Stimulated activated CD8-positive, alpha-beta memory T cell treated with anti-CD3 and anti-CD28 coated beads, Interleukin-12 subunit alpha, Interleukin-12 subunit beta, amount 100 ng/mL, for 24 hours (primary cell): ENCODE measurements around the gene LRRC18.

Experiments
- DNase-seq: peaks from one replicate; pipeline ENCODE4 v3.0.0-alpha.2; 2020; ENCODE audit errors: extremely low read depth

LRRC18 gene

DNA sequence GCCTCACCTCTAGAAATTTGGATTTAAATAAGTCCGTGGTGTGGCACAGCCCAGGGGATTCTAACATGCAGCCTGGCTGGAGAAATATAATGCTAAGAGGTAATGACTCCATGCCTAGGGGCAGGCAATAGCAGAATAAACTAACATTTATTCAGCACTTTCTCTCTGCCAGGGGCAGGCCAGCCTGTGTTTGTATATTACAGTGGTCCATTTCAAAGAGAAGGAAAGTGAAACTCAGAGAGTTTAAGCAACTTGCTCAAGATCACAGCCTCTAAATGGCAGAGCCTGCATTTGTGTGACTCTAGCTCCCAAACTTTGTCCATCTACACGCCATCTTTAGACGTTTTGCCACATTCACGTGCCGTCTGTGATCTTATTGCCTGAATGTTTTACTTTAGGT, 6.7 kb upstream of the LRRC18 start:
- no peak for DNase-seq

DNA sequence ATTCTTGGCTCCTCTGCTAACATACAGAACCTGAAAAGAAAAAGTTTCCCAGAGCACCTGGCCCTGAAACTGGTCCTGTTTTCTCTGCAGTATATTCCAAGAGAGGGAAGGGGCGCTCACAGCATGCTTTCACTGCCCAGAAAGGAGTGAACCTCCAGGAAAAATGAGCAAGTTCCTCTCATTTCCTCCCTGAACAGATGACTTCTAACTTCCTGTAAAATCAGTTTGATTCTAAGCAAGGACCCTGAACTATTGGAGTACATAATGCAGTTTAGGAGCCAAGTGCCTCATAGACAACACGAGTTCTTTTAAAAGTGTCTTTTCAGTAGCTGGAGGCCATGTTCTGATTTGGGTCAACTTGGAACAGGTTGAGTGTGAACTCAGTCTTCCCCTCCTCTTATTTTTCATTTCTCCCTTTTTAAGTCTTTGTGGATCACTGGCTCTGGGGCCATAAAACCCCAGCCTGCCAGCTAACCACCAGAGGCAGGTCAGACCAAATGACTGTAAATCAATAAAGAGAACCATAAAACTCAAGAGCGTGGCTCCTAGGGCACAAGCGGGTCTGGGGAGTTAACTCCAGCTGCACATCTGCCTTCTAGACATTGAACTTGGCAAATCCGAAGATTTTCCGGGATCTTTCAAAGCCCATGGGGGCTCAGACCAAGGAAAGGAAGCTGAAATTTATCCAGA, 5.9 kb upstream of the LRRC18 start:
- DNase-seq: no peak

DNA sequence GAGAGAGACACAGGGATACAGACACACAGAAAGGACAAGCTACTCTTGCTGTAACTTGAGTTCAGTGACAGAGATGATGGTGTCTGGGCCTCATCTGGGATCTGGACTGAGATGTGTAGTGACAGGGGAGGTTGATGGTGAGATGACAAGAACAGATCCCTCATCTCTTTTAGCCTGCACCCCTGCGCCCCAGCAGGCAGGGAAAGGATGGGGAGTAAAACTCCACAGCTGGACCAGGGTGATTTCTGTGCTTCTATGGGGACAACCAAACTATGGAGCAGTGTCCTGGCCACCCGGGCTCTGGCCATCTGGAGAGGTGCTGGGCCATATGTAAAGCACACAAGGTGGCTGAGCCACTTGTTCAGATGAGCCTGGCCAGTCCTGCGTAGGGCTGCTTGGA, 4.5 kb upstream of the LRRC18 start:
- no peak for DNase-seq

DNA sequence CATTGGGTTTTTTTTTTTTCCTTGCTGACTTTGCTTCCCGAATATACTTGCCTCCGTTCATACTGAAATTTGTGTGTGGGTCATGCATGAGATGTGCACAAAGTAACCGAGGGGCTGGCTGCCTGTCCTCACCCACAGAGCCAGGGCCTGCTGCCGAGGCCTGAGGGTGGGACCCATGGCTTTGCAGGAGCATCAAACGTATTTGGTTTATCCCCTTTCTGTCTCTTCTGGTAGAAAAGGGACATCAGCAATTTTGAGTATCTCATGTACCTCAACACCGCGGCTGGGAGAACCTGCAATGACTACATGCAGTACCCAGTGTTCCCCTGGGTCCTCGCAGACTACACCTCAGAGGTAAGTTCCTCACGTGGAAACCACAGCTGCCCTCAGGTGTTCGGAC, 3.5 kb upstream of the LRRC18 start:
- no peak for DNase-seq

DNA sequence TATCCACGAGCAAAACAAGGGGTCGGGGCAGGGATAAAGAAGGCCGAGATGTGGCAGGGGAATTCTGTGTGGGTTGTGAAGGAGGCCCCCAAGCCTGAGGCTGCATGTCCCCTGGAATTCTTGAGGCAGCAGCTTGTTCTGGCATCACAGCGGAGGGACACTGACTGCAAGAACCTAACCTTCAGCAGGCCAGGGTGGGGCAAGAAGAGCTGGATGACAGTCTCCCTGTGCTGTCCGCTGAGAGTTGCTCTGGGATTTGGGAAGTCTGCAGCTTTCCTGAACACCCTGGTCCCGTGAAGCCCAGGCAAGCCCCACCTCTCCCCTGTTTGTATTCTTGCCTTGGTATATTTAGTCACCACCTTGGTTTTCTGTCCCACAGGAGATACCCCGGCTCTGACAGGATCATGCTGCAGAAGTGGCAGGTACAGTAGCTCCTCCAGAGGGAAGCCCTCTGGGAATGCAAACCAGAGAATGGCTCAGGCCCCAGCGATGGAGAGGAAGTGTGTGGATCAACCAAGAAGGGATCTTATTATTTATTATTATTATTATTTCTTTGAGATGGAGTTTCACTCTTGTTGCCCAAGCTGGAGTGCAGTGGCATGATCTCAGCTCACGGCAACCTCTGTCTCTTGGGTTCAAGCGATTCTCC, 1.9 kb upstream of the LRRC18 start:
- DNase-seq: no peak

DNA sequence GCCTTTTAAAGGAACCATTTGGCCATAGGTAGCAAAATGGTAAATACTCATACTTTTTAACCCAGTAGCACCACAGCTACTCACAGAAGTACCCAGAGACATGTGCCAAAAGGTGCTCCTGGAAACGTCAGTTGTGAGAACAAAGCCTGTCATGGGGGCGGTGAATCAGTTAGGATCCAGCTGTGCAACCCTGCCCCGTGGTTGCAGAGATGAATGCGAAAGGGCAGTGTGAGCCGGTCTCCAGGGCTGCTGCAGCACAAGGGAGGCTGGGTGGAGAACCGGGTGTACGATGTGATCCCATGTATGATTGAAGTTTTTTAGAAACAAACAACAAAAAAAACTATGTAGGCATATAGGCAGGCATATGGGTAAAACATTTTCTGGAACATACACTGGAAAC, 1.3 kb upstream of the LRRC18 start:
- no peak for DNase-seq

DNA sequence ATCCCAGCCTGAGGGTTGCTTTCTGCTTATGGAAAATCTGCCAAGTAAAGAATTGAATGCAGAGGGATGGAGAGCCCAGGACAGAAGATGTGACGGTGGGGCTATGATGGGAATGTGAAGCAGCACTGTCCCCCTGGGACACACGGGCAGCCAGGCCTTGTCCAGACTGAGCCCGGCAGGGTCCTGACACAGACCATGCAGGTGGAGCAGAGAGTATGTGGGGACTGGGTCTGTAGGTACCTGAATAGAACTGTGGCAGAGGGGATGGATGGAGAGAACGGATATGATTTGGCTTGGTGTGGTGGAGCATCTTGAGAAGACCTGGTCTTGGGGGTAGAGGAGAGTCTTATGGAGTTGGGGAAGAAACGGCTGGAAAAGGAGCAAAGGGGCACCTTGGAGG, 732 bp upstream of the LRRC18 start:
- no peak for DNase-seq

DNA sequence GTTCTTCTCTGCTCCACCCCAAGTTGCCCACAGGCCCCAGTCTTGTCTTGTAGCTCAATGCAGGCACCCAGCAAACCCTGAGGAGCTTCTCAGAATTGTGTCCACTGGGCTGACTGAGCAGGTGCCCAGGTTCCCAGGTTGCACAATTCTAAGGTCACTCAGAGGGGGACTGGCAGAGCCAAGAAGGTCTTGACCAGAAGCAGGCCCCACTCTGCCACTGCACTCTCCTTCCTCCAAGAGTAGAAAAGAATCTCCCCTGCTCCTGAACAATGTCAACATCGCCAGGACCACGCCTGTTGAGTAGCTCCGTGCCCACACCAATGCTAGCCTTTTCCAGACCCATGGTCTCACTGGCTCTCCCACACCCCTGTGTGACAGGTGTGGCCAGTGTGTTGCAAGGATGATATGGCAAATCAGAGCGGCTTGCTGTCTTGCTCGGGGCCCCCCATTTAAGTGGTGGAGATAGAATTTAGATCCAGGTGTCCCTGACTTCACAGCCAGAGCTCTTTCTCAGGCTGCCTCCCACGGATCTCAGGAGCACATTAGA, 577 bp downstream of the LRRC18 start:
- no peak for DNase-seq

DNA sequence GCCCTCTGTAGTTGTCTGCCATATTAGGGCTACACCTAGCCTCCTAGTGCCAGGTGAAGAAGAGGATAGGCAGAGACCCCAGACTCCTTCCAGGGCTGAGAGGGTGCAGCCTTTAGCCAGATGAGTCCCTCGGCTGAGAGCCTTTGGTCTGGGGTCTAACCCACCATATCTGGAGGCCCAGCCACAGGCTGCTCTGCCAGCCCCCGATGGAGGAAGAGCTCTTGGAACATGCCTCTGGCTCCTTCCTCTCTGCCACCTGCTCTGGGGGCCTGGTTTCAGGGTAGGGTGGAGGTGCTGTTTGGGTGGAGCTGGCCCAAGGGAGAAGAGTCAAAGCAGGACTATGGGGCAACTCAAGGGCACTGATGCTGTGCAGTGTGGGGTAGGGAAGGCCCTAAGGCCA, 1.4 kb downstream of the LRRC18 start:
- no peak for DNase-seq

DNA sequence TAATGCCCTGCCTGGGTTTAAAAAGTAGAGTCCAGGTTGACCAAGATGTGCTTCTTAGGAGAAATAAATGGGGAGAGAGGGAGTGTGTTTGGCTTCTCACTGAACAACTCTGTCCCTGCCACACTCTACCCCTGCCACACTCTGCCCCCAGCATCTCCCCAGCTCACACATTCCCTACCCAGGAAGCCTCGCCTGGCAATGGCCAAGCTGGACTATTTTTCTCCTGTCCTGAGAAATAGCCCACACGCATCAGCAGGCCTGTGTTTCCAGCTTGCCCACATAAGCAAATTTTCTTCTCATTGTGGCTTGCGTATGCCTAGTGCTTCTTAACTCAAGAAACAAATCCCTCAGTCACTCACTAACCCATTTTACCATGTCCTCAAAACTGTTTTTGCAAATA, 1.8 kb downstream of the LRRC18 start:
- no peak for DNase-seq

DNA sequence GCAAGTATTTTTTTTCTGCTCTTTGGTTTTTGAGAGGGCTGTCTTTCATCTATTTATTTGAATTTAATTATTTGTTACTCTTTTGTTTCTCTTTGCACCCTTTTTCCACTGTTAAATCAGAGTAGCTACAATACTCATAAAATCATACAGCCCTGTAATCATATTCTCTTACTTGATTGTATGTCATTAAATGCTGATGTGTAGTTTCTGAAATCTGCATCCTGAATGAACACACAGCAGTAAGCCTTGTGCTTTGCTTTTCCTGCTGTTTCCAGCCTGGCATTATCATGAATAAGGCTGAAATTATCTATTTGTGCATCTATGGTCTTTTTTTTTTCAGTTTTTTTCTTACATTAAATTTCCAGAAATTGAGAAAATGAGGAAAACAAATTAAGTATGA, 4.1 kb downstream of the LRRC18 start:
- DNase-seq: no peak

DNA sequence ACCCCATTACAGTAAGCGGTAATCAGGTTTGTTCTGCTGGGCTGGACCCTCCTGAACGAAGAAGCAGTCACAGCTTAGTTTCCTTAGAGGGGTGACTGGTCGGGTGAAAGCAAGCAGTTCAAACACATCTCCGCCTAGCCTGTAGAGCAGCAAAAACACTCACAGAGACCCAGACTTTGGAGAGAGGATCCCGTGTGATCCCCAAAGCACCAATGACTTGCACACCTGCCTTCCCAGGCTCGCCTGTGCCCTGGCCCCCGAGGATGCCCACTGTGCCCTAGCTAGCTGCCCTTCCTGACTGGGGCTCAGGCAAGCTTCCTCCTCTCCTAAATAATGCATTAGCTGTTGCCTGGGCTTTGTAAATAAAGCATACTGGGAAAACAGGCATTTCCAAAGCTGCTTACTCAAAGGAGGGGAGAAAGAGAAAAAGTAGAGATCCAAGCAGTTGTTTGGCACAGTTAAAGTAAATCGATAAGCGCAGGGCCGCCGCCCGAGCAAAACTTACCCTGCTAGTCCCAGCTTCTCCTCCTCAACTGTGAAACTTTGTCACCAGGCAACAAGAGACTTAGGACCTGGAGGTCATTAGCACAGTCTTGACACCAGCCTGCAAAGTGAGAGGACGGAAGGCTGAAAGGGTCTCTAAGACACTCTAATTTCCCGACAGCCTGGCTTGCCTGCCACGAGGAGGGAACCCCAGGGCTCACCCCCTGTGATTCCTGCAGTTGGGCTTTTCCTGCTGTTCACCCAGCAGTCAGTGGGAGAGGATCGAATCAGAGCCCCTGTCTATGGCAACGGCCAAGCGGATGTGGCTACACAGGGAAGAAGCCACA, 4.8 kb downstream of the LRRC18 start:
- no peak for DNase-seq

DNA sequence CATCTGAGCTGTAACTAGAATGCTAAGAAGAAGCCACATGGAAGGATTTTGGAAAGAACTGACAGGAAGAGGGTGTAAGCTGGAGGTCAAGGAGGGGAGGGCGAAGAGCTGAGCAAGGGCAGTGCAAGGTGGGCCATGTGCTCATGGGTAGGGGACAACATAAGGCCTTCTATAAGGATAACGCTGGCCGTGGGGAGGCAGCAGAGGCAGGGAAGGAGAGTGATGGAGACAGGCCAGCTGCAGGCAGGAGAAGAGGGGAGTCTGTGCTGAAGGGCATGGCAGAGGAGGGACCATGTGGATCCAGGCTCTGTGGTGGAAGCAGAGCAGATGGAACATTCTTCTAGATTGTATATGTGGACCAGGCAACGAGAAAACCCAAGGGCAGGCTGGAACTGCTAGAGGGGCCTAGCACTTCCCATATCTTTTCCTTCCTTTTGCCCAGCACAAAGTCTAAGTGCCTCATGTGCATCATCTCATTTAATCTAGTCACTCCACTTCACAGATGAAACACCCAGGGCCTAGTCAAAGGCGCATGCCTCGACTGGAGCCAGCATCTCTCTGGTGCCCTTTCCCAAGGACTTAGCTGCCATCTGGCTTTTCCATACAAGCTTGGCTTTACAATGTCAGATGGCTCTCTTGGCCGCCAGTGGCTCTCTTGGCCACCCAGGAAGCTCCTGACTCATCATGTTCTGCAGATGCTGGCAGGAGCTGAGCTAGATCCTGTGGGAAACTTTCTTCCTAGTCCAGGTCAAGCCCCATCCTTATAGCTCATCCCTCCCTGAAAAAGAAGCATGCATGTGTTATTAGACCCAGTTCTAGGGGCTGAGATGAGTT, 6.6 kb downstream of the LRRC18 start:
- no peak for DNase-seq

DNA sequence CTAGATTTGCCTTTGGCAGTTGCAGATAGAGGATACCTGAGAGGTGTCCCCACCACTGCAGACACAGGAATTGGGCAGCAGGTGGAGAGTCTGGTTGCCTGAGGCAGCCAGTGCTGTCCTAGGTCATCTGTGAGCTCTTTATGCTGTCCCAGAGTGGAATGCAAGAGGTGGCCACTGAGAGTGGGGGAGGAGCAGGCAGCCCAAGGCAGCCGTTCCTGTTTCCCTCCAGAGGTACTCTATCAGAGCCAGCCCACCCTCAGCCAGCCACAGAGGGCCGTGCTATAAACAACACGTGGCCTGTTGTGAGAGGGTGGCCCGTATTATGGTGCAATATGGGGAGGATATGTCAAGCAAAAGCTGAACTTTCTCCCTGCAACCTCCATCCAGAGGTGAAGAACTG, 8.5 kb downstream of the LRRC18 start:
- DNase-seq: no peak

DNA sequence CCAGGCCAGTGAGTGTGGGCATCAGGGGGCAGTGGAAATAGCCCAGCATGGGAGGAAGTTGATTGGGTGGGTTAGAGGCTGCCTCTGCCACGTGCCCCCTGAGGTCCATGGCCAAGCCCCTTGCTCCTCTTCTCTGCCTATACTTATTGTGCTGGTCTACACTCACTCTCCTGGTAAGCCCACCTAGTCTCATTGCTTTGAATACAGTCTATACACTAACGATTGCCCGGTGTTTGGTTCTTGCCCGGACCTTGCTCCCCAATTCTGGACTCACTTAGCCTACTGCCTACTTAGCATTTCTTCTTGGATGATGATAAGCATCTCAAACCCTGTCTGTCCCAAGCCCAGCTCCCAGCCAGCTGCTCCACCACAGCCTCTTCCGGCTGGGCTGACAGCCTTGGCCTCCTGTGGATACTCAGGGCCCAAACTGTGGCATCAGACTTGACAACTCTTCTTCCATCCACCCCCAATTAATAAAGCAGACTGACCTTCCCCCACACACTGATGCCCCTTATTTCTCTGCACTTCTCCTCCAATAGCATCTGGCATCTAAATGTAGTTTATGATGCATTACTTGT, 10.1 kb downstream of the LRRC18 start:
- no peak for DNase-seq

DNA sequence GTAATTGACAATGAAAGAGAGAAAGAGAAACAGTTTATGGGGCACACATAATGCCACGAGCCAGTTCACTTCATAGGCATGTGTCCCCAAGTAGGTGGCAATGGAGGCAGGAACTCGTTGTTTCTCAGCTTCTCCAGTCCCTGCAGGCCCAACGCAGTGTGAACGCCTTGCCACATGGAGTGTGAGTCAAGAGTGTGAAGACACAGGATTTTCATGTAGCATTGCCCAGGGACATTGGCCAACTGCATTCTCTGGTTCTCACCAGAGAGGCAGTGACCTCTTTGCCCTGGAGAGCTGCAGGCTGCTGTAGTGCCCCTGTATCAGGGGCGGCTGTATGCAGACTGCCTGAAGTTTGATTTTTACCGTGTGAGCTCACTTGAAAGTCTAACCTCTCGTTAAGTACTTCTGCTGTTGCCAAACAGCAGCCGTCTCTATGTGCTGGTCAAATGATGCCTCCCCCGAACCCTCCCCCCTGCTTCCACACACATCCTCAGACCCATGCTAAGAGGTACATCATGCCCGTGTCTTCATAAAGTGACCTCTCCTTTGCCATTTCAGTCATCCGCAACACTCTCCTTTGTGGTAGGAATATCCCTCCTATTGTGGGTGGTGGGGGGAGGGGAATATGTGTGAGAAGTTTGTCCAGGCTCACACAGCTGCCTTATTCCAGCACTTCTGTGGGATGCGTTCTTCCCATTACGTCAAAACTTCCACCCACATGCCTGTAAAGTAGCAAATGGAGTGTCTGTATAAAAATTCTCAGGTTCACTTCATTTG, 12.7 kb downstream of the LRRC18 start:
- DNase-seq: no peak

DNA sequence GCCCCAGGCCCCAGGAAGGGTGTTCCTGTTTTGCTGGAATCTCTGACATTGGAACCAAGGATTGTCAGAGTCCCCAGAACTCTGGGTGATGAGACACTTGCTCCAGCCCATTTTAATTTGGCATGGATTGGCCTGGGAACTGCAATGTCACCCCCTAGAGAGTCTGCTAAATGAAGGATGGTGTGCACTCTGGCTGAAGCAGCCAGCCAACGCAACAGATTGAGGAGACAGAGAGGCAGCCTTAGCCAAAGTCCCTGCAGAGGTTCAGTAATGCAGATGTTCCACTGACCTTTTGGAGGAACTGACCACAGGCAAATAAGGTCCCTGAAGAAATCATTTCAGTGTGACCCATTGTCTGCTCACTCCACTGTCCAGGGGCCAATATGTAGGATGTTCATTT, 13.4 kb downstream of the LRRC18 start:
- DNase-seq: no peak

DNA sequence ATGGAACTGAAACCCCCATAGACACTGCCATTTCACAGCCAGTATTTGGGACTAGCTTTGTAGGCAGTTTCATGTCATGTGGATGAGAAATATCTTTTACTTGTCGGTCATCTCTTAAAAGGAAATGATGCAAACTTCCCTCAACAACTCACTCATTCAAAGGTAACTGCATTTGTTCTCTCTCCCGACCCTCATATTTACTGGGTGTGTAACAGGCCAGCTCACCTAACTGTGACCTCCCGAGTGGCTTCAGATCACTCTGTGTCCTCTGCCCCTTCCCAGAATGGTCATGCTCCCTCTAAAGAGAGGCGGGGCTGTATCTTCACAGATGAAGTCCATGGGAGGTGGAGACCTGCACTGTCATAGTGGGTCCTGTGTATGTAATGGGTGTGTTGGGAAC, 14.7 kb downstream of the LRRC18 start:
- DNase-seq: no peak

DNA sequence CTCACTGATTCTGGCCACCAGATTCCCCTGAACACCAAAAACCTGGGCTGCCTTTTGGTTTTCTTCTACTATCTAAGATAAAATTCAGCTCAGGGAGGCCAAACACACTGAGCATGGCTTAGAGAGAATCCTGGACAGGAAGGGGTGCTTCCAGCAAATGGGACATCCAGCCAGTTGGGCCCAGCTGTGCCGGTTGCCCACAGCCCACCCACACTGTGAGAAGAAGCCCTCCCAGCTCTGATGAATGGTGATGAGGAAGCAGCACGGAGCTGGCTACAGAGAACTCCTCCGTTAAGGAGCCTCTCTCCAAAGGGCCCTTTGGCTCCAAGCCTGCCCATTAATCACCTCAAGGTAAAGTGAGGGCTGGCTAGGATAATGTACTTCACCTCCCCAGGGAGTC, 15.9 kb downstream of the LRRC18 start:
- DNase-seq: no peak

DNA sequence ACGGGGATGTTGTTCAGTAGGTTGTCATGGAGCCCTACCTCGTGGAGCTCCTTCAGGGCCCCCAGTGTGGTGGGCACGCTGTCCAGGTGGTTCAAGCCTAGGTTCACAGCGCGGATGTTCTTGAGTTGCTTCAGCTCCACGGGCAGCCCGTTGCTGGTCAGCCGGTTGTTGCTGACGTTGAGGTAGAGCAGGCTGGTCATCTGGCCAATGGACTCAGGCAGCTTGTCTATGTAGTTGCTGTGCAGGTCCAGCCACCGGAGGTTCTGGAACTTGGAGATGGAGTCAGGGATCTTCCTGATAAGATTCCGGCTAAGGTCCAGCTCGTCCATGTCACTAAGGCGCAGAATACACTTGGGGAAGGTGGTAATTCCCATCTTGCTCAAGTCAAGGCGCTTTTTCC, 26.0 kb downstream of the LRRC18 start:
- no peak for DNase-seq

DNA sequence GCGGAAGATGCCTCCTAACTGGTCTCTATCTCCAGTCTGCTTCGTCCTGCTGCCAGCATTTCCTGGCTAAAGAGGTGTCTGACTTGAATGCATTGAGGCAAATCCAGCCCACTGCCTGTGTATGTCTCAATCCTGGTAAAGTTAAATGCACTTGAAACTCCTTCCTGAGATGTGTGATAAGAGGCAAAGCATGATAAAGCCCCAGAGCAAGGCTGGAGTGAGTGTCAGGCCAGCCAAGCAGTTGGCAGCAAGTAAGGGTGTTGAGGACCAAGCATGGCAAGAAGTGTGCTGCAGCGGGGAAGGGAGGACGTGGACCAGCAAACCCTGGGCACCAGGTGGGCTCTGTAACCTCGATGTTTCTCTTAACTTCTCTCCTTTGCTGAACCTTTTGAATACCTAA, 29.1 kb downstream of the LRRC18 start:
- no peak for DNase-seq
